AG04449 (cell line): ENCODE data around the gene RNF4.
"Not testable (repeated sequence)": the region's sequence is repeated elsewhere in the genome, so short reads cannot be mapped to it uniquely, and the experiment has no call there.

Experiments
- CTCF ChIA-PET: fragments of 350-600 bp; formaldehyde crosslinking; extraction: SDS; loops from one replicate; lab custom pipeline; 2021; ENCODE audit warnings: antibody characterized with exemption; lab: Yijun Ruan, JAX
- POLR2A ChIA-PET: fragments of 400-600, 350-600 bp; formaldehyde crosslinking; extraction: SDS; loops from one replicate; lab custom pipeline; 2020; ENCODE audit warnings: antibody characterized with exemption, inconsistent platforms; lab: Yijun Ruan, JAX
- DNase-seq: peaks from one replicate; pipeline ENCODE4 v3.0.0-alpha.2; 2010; ENCODE audit warnings: low read depth, low spot score
- H3K4me3 ChIP-seq: 2 replicates; pipeline ENCODE4 v1.5.1; 2011; ENCODE audit warnings: low read depth, mild to moderate bottlenecking, control low read depth, low read length
- TF ChIP-seq, protein P1 (sequence below): IDR thresholded peaks from one replicate; pipeline ENCODE4 v1.5.1; 2011; ENCODE audit warnings: mild to moderate bottlenecking, moderate library complexity, low read length, control low read depth, inconsistent platforms; ENCODE audit not compliant: insufficient read depth; ENCODE audit errors: missing control alignments

Gene RNF4

DNA sequence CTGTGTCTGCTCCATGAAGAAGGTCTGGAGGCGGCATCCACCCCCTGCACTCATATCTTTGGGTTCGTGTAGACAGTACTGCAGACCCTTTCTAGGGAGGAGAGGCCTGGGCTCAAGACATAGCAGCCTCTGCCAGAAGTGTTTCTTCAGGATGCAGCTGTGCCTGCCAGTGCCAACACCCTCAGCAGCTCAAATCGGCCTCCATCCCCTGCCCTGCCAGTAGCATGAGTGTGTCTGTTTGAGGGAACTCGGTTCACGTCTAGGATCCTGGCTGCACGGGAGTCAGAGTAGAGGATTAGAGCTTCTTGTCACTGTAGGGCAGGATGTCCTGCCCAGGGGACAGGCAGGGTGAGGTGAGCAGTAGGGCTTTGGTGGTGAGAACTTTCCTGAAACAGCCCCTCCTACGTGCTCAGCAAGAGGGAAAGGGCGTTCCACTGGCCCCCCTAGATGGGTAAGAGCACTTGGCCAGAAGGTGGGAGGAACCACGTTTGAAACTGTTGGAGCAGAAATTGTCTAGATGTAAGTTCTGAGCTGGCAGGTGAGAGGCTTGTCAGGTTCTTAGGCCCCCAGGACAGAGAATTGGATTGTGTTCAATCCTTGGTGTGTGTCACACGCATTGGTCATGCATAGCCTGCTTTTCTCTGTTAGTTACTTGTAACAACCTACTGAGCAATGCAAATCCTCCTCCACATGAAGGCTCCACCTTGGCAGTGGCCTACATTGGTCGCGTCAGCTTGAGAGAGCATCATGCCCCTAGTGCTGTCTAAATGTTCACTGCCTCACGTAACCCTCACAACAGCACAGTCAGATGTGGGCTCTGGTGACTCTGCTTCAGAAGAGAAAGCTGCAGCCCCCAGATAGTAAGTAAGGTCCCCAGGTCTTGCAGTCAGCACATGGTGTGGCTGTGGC is 41.7 kb downstream of the RNF4 start:
- TF ChIP-seq, protein P1, sequence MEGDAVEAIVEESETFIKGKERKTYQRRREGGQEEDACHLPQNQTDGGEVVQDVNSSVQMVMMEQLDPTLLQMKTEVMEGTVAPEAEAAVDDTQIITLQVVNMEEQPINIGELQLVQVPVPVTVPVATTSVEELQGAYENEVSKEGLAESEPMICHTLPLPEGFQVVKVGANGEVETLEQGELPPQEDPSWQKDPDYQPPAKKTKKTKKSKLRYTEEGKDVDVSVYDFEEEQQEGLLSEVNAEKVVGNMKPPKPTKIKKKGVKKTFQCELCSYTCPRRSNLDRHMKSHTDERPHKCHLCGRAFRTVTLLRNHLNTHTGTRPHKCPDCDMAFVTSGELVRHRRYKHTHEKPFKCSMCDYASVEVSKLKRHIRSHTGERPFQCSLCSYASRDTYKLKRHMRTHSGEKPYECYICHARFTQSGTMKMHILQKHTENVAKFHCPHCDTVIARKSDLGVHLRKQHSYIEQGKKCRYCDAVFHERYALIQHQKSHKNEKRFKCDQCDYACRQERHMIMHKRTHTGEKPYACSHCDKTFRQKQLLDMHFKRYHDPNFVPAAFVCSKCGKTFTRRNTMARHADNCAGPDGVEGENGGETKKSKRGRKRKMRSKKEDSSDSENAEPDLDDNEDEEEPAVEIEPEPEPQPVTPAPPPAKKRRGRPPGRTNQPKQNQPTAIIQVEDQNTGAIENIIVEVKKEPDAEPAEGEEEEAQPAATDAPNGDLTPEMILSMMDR: no peak
- ChIA-PET POLR2A (no interaction called here), CTCF (interaction anchor here (1.7 kb wide), 1 partner anchor 291 kb away, joined by 4 read pairs; no protein-coding TSS in a partner anchor)
- no peak for DNase-seq
- no peak overlapping the region for H3K4me3 ChIP-seq

DNA sequence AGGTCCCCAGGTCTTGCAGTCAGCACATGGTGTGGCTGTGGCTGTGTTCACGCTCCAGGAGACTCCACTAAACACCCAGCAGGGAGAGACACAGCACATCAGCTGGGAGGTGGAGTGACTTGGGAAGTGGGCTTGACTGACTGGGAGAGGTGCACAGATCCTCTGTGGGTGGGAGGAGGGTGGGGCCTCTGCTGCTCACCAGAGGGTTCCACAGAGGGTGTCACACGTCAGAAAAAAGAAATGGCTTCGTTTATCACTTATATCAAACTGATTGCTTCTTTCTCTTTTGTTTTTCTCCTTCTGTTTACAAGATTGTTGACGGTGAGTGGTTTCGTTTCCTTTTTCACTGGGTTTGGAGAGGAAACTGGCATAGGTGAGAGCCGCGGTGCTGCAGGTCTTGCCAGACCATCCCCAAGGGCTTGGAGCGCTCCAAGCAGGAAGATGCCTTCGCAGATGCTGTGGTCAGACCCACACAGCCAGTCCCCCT is 42.8 kb downstream of the RNF4 start:
- DNase-seq: no peak
- ChIA-PET CTCF (no interaction called here), POLR2A (no interaction called here)
- H3K4me3 ChIP-seq: no peak overlapping the region
- TF ChIP-seq, protein P1: no peak

DNA sequence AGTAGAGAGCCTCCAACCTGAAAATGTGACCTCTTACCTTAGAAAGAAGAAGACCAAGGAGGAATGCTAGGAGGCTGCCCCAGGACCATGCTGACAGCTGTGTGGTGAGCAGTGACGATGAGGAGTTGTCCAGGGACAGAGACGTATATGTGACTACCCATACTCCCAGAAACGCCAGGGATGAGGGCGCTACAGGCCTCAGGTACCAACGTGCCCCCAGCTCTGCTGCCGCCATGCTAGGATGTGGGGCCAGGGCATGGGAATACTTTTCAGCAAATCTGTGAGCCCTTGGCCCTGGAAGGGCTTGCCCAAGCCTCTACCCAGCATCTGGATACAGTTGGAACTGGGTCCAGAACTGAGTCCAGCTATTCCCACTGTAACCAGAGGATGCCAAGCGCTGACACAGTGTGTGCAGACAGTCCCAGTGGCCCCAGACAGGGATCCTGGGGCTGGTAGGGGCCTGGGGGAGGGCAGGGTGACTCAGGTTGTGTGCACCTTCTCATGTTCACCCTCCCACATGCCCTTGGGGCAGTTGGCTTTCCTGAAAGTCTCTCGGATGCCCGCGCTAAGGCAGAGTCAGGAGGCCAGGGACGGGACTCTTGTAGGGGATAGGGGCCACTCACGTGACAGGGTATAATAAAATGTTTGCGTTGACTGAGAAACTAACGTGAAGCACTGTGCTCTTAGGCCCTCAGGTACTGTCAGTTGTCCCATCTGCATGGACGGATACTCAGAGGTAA is 43.7 kb downstream of the RNF4 start:
- CTCF ChIA-PET: no interaction called here
- DNase-seq: no peak
- TF ChIP-seq, protein P1: no peak
- H3K4me3 ChIP-seq: no peak overlapping the region
- POLR2A ChIA-PET: no interaction called here

DNA sequence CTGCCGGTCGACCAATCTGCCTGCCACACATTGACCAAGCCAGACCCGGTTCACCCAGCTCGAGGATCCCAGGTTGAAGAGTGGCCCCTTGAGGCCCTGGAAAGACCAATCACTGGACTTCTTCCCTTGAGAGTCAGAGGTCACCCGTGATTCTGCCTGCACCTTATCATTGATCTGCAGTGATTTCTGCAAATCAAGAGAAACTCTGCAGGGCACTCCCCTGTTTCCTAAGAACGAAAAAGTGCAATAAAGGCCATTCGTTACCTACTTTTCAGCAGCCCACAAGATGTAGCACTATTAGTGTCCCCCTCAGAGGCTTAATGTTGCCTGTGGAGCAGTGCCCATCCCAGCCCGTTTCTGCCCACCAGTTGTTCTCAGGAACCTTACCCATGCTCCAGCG is 45.3 kb downstream of the RNF4 start:
- H3K4me3 ChIP-seq, CTCF ChIA-PET, DNase-seq, POLR2A ChIA-PET: not testable (repeated sequence)

DNA sequence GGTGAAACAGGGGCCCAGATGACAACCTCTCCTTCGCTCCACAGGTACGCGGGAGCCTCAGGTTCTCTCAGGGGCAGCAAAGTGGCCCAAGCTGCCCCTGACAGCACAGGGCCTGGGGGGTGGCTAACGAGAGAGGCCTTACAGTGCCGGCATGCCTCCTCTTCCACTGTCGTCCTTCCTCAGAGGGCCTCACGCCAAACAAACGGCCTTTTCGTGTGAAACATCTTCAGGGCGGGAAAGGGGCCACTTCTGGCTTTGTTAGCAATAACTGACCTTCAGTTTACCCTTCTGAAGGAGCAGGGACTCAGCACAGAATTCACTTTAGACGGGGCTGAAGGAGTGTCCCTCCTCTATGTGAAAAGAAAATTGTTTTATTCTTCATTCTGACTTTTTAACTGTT is 46.0 kb downstream of the RNF4 start:
- DNase-seq, CTCF ChIA-PET, POLR2A ChIA-PET, H3K4me3 ChIP-seq: not testable (repeated sequence)

DNA sequence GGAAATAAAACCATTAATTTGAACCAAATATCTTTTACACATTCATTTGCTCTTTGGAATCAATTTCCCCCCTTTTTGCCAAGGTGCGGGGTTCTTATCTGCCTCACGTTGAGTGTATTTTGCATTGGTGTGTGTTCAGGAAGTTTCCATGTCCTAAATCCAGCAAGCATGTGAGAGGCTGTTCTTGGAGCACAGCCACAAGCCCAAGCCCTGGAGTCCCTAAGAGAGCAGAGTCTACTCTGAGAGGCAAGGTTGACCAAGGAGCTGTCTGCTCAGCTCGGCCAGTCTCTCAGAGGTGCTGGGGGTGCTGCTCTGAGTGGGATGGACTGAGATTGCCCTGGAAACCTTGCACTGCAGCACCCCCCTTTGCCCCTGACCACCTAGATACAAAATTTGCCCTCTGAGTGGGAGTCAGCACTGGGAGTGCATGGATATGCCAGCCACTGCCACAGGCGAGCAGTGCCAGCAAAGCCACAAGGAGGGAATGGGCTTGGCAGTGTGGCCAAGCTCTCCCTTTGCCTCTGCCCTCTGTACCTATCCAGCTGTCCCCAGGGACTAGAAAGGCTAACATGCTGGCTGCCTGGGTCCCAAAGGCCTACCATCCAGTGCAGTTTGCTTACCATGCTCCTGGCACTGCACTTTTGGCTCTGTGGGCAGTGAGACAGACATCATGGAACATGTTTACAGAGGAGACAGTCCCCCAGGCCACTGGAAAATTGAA is 47.1 kb downstream of the RNF4 start:
- TF ChIP-seq, protein P1: no peak
- POLR2A ChIA-PET: no interaction called here
- DNase-seq: no peak
- H3K4me3 ChIP-seq: no peak overlapping the region
- CTCF ChIA-PET: no interaction called here

DNA sequence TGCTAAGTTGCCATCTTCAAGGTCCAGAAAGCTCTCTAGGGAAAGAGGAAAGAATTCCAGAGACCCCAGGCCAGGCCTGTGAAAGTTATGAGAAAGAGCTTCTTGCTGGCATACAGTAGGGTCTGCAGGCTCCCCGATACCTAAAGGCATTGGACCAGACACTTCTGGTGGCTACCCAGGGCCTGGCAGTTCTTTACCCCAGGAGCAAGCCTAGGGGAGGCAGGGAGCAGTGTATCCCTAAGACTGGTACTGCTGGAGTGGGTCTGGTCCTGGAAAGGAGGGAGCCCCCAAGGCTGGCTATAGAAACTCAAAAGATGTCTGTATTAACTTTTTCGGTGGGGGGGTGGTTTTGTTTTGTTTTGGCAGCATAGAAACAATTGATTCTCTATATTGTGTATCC is 47.7 kb downstream of the RNF4 start:
- H3K4me3 ChIP-seq: no peak overlapping the region
- ChIA-PET CTCF (no interaction called here), POLR2A (no interaction called here)
- TF ChIP-seq, protein P1: no peak
- no peak for DNase-seq
